ENCODE data around the gene CTDSPL.
"Not testable (repeated sequence)": the region's sequence is repeated elsewhere in the genome, so short reads cannot be mapped to it uniquely, and the experiment has no call there.

Gene CTDSPL

DNA sequence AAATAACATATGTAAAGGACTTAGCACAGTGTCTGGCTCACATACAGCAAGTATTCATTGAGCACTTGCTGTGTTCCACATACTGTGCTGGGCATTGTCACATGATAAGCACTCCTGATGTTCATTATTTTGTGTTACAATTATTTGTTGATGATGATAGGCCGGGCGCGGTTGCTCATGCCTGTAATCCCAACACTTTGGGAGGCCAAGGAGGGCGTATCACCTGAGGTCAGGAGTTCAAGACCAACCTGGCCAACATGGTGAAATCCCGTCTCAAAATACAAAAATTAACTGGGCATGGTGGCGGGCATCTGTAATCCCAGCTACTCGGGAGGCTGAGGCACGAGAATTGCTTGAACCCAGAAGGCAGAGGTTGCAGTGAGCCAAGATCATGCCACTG is 110.4 kb downstream of the CTDSPL start:
- not testable (repeated sequence) for DNase-seq

DNA sequence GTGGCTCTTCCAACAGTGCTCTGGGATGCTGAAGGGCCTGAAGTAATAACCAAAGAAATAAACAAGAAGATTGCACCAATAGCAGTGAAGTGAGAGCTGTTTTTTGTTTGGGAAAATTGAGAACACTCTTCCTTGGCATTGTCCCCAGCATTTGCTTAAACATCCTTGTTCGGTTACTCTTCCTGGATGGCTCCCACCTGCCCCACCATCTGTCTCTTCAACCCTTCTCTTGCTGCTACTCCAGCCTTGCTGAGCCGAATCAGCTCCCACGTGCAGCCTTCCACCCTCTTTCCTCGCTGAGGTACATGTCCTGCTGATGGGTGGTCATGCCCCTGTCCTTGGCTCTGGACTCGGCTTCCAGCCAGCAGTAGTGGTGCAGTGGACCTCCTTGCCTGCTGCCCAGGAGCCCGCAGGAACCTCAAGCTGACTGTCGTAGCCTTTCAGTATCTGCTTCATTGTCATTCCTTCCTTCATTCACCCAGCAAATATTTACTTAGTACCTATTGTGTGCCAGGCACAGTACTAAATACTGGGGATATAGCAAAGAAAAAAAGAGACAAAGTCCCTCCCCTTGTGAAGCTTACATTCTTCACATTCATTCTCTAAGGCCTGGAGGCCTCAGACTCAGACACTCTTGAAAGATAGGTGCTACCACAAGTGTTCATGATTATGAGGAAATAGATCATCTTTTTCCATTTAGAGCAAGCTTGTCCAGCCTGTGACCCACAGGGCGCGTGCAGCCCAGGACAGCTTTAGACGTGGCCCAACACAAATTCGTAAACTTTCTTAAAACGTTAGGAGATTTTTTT is 111.8 kb downstream of the CTDSPL start:
- no peak for DNase-seq

DNA sequence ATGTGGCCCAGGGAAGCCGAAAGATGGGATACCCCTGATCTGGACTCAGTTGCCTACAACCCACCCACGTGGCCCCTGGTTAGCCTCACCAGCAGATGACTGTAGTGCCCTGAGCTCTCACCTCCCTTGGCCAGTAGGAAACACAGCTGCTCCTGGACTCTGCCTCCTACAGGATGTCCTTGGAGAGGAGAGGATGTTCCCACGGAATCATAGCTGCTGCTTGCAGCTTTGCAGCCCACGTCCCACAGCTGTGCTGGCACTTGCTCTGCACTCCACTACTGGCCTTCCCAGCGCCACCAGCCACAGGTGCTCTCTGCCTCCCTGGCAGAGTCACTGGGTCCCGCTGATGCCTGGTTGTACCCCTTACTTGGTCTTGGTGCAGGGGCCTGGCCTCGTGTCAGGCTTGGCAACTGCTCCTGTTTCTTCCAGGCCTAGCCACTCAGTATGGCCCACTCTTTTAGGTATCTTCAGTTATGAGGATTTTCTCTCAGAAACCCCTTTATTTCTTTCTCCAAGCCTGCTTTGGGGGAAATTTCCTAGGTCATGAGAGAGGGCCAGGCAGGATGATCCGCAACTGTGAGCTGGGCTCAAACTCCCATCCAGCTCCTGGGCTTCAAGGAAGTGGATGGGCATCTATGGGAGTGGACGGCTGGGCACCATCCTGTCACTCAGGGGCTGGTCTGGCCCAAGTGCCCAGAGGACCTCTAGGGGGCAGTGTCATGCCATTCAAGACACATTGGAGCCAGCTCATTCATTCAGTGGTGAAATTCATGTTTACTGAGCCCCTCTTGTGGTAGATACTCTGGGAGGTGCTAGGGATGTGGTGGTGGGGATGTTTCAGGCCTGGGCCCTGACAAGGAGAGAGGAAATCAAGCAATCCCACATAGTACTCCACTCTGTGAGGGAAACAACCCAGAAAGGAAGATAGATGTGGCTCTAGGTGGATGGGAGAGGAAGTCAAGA is 112.7 kb downstream of the CTDSPL start:
- DNase-seq = peak; percentile 29 to 57

DNA sequence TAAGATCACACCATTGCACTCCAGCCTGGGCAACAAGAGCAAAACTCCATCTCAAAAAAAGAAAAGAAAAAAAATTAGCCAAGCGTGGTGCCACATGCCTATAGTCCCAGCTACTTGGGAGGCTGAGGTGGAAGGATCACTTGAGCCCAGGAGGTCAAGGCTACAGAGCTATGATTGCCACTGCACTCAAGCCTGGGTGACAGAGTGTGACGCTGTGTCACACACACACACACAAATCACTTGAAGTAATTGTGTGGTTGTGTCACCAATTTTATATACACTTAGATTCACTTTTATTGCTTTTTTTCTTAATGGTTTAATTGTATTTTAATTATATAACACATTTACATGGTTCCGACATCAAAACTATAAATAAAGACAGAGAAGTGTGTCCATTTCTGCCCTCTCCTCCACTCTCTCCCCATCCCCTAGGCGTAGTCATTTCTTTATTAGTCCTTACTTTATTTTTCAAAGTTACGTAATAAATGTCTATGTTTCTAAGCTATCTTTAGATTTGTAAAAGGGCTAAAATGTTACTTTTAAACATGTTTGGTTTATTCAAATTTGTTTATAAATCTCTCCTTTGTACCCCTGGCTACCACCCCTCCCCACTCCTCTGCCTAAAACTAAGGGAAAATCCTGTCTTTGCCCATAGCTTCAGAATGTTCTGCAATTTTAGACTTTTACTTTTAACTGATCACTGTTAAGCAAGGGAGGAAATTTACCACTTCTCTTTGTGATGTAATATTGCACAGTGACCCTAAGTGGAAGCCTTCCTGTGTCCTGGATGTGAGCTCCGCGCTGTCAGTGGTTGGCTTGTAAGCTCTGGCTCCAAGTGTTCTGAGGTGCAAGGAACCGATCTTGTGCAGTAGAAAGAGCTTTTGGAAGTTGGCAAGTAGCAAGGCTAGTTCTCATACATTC is 118.1 kb downstream of the CTDSPL start:
- DNase-seq = no peak

DNA sequence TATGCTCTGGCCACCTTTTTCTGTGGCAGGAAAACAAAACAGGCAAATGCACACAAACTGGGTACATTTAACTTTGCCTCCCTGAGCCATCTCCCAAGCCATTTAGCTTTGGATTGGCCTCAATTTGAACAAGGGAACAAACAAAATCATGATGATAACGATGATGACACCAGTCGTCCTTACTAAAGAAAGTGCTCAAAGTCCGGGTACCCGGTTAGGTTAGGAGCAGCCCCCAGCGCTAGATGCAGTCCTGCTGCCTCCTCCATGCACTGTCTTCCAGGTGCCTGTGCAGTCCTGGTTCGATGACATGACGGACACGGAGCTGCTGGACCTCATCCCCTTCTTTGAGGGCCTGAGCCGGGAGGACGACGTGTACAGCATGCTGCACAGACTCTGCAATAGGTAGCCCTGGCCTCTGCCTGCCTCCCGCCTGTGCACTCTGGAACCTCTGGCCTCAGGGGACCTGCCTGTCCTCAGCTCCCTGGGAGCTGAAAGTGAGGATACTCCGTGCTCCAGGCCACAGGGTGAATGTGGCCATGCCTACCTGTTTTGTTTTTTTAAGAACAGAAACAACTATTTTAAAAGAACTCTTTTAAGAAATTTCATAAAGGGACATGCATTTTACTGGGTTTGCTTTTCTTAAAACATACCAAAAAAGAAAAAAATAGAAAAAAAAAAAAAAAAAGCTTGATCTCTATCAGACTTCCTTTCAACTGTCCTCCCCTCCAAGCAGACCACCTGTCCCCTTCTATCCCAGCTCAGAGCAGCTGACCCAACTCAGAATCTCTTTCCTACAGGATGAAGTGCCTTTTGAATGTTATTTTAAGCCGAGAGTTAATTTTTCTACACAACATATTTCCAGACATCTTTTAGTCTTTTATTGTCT is 119.0 kb downstream of the CTDSPL start:
- no peak for DNase-seq

DNA sequence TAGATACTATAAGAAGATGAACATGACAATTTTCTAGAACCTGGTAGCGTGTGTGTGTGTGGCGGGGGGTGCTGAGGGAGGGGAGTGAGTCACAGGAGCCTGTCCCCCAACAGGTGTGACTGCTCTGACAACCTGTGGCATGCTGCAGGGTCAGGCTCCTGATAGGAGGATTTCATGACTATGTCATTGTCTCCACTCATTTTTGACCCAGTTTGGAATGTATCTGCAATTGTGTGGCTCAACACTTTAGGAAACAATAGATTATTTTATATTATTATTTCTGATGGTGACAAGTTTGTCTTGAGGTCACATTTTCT is 119.6 kb downstream of the CTDSPL start:
- no peak for DNase-seq

DNA sequence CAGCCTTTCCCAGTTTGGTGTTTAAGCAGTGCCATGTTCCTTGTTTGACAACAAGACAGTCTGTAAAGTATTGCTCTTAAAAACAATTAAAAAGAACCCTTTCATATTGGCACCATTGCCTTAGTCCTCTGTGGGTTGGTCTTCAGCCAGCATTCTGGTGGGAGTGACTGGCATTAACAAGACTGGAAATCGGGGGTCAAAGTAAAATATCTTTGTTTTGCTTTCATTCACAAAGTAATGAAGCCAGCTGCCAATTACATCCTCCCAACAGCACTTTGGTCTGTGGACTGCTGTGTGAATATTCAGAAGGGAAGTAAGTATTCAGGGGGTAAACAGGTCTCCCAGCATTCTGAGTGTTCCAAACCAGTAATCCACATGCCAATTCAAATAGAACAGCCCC is 120.7 kb downstream of the CTDSPL start:
- DNase-seq = no peak

DNA sequence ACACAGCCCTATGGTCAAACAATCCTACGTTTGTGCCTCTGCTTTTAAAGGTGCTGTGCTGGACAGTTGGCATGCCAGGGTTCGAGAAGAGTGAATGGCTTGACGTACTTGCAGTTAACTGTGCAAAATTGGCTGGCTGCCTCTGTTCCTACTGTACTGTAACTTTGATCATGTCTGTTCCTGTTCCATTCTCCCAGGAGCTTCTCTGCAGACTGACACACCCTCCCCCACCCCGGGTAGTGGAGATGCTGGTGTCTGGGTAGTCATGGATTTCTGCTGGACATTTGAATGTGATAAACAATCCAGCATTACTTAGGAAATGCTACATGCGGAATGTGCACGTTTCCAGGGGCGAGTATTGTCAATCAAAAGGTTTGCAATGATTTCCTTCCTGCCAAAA is 122.4 kb downstream of the CTDSPL start:
- no peak for DNase-seq

DNA sequence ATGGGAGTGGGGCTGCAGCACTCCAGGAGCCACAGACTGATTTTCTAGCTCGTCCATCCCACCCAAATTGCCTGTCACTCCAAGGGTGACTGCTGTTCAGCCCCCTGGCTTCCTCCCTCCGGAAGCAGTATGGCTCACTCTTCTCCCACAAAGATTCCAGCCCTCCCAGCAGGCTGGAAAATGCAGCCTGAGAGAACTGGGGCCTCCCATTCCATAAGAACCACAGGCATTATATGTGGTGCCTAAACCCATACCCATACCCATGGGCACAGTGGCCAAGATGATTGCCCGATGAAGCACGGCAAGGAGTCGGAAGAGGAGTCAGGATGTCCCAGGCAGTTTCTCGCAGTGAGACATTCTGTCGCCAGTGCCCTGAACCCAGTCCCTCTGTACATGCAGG is 122.9 kb downstream of the CTDSPL start:
- DNase-seq = no peak

DNA sequence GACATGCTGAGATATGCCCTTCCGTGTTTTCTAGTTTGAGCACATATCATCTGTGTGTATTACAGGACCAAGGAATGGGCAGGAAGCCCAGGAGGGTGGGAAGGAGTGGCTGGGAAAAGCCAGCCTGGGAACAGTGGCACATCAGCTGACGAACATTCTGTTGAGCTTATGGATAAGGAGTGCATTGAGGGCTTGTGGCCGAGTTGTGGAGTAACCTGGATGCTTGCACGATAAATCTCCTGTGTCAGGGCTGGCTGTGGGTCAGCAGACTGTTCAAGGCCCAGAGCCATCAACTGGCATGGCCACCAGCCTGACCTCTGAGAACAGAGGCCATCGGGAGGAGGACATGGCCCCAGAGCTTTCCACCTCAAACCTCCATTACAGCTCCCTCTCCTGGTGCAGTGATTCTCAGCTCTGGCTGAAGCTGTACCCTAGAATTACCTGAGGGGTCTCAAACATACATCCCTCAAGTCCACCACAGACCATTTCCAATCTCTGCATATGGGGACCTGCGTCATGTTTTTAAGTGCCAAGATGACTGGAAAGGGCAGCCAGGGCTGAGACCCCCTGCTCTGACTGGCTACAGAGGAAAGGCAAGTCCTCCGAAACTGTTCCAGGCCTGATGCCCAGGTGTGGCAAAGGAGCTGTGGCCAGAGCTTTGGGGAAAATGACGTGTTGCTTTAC is 124.1 kb downstream of the CTDSPL start:
- DNase-seq = no peak

DNA sequence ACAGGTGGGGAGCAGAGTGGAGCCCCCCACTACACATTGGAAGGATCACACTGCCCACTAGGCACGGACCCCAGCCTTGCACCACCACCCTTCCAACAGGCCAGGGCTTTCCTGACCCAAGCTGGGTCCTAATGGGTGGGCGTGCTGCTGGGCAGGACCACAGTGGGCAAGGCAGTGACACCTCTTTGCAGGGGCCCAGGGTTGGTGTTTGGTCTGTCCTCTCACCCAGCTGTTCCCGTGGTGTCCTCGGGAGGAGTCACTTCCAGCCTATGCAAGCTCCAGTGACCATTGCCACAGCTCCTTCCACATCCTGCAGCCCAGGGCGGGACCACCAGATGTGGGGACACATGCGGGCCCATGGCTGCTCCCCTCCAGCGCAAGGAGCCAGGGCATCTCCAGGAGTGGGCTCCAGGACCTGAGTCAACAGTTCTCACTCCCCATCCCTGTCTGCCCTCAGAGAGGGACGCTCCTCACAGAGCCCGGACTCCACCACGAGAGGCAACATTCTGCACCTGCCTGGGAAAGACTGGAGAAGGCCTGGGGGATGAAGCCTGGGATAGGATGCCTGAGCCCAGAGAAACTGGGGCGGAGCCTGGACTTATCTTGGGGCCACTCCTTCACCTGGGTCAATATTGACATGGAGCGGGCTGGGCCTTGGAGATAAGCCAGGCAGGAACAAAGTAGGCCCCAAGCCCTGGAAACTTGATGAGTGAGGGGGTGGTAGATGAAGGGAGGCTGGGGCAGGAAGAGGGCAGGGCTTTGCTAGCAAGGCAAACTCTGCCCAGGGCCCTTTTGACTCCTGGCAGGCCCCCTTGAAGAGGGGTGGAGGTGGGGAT is 125.0 kb downstream of the CTDSPL start:
- no peak for DNase-seq

DNA sequence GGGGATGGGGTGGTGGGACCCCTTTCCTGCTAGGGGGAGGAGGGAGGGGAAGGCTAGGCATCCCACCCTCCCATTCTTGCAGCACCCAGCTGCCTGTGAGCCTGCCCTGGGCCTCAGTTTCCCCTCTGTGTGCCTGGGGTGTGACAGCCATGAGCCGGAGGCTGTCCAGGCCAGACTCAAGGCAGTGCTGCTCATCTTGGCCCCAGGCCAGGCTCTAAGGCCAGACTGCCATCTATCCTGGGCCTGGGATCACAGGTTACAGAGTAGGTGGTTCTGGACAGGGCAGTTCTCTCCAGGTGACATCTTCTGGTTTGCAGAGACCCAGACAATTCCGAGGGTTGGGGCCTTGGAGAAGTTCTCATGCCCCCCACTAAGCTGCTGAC is 125.6 kb downstream of the CTDSPL start:
- DNase-seq = no peak

DNA sequence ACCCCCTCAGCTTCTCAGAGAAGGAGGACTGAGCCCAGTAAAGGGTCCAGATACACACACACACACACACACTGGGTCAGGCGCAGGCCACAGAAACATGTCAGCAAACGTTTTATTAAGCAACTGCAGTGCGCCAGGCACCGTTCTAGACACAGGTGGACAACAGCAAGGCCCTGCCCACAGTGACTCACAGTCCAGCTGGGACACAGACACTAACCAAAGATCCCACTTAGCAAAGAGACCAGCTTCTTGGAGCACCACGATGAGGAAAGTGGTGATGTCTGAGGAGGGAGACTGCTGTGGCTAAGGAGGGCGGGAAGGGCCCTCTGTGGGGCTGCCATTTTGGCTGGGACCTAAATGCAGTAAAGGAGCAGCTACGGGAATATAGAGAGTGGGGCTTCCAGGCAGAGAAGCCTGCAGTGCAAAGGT is 126.1 kb downstream of the CTDSPL start:
- no peak for DNase-seq

DNA sequence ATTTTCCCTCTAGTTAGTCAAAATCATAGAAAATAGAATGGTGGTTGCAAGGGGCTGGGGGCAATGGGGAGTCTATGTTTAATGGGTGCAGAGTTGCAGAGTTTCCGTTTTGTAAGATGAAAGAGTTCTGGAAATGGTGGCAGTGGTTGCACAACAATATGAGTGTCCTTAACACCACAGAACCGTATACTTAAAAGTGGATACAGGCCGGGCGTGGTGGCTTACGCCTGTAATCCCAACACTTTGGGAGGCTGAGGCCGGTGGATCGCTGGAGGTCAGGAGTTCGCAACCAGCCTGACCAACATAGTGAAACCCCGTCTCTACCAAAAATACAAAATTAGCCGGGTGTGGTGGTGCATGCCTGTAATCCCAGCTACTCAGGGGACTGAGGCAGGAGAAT is 126.7 kb downstream of the CTDSPL start:
- not testable (repeated sequence) for DNase-seq

DNA sequence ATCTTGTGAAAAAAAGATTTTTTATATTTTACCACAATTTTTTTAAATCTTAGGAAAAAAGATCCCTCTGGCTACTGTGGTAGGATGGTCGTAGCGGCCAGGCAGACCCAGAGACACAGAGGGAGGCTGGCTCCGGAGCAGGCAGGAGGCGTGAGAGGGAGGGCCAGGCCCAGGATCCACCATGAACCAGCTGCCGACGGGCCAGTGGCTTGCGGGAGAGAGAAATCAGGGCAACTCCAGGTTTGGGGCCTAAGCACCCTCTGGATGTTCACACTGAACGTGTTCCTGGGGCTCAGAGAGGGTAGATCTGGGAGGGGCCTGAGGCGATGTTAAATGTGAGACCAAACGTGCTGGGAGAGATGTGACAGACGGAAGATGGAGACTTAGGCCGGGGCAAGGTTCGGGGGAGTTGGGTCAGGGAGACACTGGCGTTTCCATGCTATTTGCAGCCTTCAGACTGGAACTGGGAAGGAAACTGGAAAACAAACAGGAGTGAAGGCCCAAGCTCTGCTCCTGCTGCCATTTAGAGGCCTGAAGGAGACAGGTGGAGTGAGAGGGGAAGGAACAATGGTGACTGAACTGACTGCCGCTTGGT is 127.3 kb downstream of the CTDSPL start:
- no peak for DNase-seq

DNA sequence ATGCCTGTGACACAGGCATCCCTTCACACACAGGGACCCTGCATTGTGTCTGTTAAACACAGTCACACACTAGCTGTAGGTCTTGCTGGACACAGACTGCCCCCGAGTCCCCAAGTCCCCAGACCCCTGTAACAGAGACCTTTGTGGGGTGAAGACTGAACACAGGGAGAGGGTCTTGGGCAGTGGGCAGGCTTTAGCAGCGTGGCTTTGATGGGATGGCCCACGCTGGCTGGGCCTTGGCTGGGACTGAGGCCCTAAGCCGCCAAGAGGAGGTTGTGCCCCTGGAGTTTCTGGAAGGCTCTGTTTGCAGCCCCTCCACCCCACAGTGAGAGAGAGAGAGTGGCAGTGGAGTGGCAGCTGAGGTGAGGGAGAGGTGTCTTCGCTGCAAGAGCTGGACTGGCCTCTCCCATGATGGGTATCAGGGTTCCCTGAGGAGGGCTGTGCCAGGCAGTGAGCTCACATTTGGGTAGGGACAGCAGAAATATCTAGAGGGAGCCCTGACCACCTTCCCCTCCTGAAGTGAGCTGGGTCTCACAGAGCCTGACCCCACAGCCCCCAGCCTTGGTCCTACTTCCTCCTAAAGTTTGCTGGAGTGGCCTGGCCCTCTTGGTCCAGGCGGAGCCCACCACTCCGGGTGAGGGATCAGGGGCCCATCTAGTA is 128.3 kb downstream of the CTDSPL start:
- no peak for DNase-seq

DNA sequence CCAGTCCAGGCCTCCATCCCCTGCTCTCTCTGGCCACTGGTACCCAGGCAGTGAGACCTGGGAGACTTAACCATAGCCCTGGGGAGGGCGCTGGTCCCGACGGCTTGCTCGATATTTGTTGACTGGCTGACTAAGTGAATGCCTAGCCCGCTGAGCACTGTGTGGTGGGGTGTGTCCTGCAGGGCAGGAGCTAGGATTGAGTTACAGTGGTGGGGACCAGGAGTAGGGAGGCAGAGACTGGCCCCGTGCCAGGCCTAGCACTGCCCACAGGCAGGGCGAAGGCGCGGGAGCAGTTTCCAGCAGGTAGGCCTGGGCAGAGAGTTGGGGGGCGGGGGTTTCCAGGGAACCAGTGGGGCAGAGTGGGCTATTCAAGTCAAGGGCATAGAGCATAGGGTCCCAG is 128.8 kb downstream of the CTDSPL start, which contains the start of gene VILL:
TSS of gene VILL (plus strand) at position 260 of the 400 bp plus-strand sequence. CDS start 2,887 bp downstream, outside the sequence.
- no peak for DNase-seq

DNA sequence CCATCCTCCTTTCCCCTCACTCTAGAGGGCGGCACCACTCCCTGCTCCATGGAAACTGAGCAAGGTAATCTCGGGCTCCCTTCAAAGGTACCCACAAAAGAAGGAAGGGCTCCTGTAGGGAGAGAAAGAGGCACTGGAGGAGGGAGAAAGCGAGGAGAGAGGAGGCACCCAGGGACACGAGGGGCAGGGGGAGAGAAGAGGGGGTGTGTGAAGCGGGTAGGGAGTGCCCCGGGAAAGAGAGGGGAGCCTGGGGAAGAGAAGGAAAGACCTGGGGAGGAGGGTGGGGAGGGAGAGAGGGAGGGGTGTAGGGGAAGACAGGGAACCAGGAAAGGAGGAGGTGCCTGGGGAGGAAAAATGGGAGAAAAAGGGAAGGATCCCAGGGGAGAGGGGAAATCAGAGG is 129.4 kb downstream of the CTDSPL start:
- no peak for DNase-seq

DNA sequence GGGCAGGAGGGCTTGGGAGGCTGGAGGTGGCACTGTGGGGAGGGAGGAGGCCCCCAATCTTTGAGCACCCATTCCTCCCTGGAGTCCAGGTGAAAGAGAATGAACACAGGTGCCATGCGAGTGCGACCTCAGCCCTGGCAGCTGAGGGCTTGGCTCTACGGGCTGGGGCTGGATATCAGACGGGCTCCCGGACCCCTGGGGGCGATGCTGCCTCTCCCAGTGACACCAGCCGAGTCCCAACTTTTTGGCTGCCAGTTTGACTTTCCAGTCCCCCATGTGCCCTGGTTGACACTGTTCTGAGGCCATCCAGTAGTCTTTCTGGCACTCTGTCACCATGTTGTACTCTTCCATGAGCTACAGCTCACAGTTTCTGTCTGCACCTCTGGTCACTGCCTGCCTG is 130.1 kb downstream of the CTDSPL start:
- no peak for DNase-seq
